Measurements from ENCODE around the gene MGA. TPM values are rescaled to one million over a fixed set of nuclear protein-coding genes. Genes with fewer than 3 reads are reported as not detected.
A peak's percentile ranks its signal among the peaks of the same experiment; 100 is the strongest.

MGA gene
- total and polyA plus RNA-seq, 2 donors (not counting 3 experiments of a cell fraction or from before 2014, with no cell fraction given): 4.1 to 36.5 TPM

GRCh38 chr15:41773729-41774061 lies 113.5 kb downstream of the MGA start:
- Histone ChIP-seq H4K20me1 (replicated peaks; ENCODE audit: control insufficient read depth, extremely low read depth, insufficient read depth, low read length) (no peaks in the 10 kb centered on the region), H3K27ac (ENCODE audit: insufficient read depth, low read depth, low read length) (peak overlapping the region; percentile 48), H3K79me2 (ENCODE audit: control insufficient read depth, insufficient read depth, low read length) (peaks cover 31% of the 10 kb centered on the region), H3K27me3 (ENCODE audit: control insufficient read depth in 2 of 2, insufficient read depth in 2 of 2, low read length in 2 of 2) (no peaks in the 10 kb centered on the region), H3K36me3 (ENCODE audit: control insufficient read depth in 2 of 2, extremely low read depth in 1 of 2, insufficient read depth in 2 of 2, low read length in 2 of 2) (no peaks in the 10 kb centered on the region), H3K4me2 (ENCODE audit: insufficient read depth, low read length) (peak overlapping the region; percentile 67), H3K9me1 (replicated peaks; ENCODE audit: control insufficient read depth, extremely low read depth, insufficient read depth, low read length) (no peaks in the 10 kb centered on the region), H3K9me3 (replicated peaks; ENCODE audit: control insufficient read depth, insufficient read depth, low read length) (no peaks in the 10 kb centered on the region), H3K4me1 (ENCODE audit: control insufficient read depth, extremely low read depth, insufficient read depth, low read length) (peaks cover 49% of the 10 kb centered on the region), H3K9ac (replicated peaks; ENCODE audit: extremely low read depth, insufficient read depth, low read length) (peak overlapping the region; percentile 59), H3K4me3 (replicated peaks in 1 of 3; ENCODE audit: insufficient read depth in 1 of 3, low read depth in 1 of 3, low read length in 3 of 3) (peak overlapping the region in 2 of 3 experiments; percentile 55 to 56), H2AFZ (ENCODE audit: low read depth, low read length) (peak overlapping the region; percentile 67)
- intact Hi-C loops (cut with micrococcal nuclease): loop anchor here (1.0 to 5.0 kb wide), 10 partner anchors 18 to 306 kb away; partner anchors contain the start of genes EHD4, JMJD7 and SPTBN5
- no peak for TF ChIP-seq GATA2 (IDR thresholded peaks at IDR 0.05; ENCODE audit: insufficient read depth, insufficient read length, low read depth, low read length)
- no peak for TF ChIP-seq FOS (IDR thresholded peaks at IDR 0.05; ENCODE audit: borderline replicate concordance, insufficient read depth, low read length)
- no peak for TF ChIP-seq EZH2 (IDR thresholded peaks at IDR 0.05; ENCODE audit: borderline replicate concordance, low read depth, low read length, severe bottlenecking)
- TF ChIP-seq JUN (IDR thresholded peaks at IDR 0.05; ENCODE audit: borderline replicate concordance, insufficient read depth, insufficient read length, low read depth): no peak
- no peak for TF ChIP-seq MYC (IDR thresholded peaks at IDR 0.05; ENCODE audit: low read depth, low read length)
- TF ChIP-seq CTCF (IDR thresholded peaks at IDR 0.05; ENCODE audit: extremely low read depth in 1 of 2, insufficient read depth in 1 of 2, low read depth in 1 of 2, low read length in 2 of 2): no peak
- no peak for TF ChIP-seq POLR2AphosphoS5 (IDR thresholded peaks at IDR 0.05; ENCODE audit: insufficient read depth, low read depth, low read length)
- TF ChIP-seq MAX (IDR thresholded peaks at IDR 0.05; ENCODE audit: insufficient read depth, insufficient read length): no peak
- no peak for TF ChIP-seq POLR2A (IDR thresholded peaks at IDR 0.05; ENCODE audit: low read depth, low read length)
- ChIA-PET POLR2A (interaction anchor here (1.2 to 1.7 kb wide), 4 partner anchors 22 to 37 kb away, joined by 3 to 9 read pairs (median 6); no protein-coding TSS in a partner anchor), CTCF (interaction anchor here (0.6 to 13.5 kb wide), 26 partner anchors 9 to 310 kb away, joined by 3 to 754 read pairs (median 5); no protein-coding TSS in a partner anchor)
- dilution Hi-C loops (cut with MboI; ENCODE audit: extremely low pct_ligation_motif_present, low sequenced_read_pairs): no loop called here
- no TSS peak for BruUV-seq (replicated peaks)
- FAIRE-seq (no peak), DNase-seq (ENCODE audit: low read depth, low spot score) (no peak)

Measured in endothelial cell of umbilical vein (primary cell).